ENCODE measurements around the gene RUNX2.

- TF ChIP-seq CTCF (IDR thresholded peaks at IDR 0.05) (no peak), POLR2A (IDR thresholded peaks at IDR 0.05) (no peak)
Observed at GRCh38 chr6:45545416-45545815, 217.3 kb downstream of the RUNX2 start.

All from Peyer's patch (tissue), 4 donors.